HEK293T (cell line): Measurements from ENCODE around the gene POLR3A.

ENCODE experiments used
- ARNT ChIP-seq: fragments of 450-650 bp; IDR thresholded peaks from 2 replicates; pipeline ENCODE4 v1.6.1; 2017; ENCODE audit warnings: mild to moderate bottlenecking
- BHLHE40 ChIP-seq: fragments of 450-650 bp; IDR thresholded peaks from 2 replicates; pipeline ENCODE4 v1.6.1; 2016; ENCODE audit warnings: mild to moderate bottlenecking, moderate library complexity, borderline replicate concordance
- CTBP1 ChIP-seq: fragments of 450-650 bp; IDR thresholded peaks from 2 replicates; pipeline ENCODE4 v1.6.1; 2016; ENCODE audit warnings: borderline replicate concordance
- ELF4 ChIP-seq: fragments of 450-650 bp; IDR thresholded peaks from 2 replicates; pipeline ENCODE4 v1.6.1; 2017; ENCODE audit warnings: antibody characterized with exemption
- FOXA1 ChIP-seq: fragments of 450-650 bp; IDR thresholded peaks from 2 replicates; pipeline ENCODE4 v1.6.1; 2016; ENCODE audit warnings: mild to moderate bottlenecking
- FOXK2 ChIP-seq: fragments of 450-650 bp; IDR thresholded peaks from 2 replicates; pipeline ENCODE4 v1.6.1; 2016; ENCODE audit warnings: mild to moderate bottlenecking
- FOXM1 ChIP-seq: fragments of 450-650 bp; IDR thresholded peaks from 2 replicates; pipeline ENCODE4 v1.6.1; 2017; ENCODE audit warnings: mild to moderate bottlenecking, borderline replicate concordance
- L3MBTL2 ChIP-seq: fragments of 450-650 bp; conservative IDR thresholded peaks from 2 replicates; pipeline ENCODE4 v1.6.1; 2016; ENCODE audit warnings: mild to moderate bottlenecking
- NFRKB ChIP-seq: fragments of 450-650 bp; IDR thresholded peaks from 2 replicates; pipeline ENCODE4 v1.6.1; 2016; ENCODE audit warnings: mild to moderate bottlenecking, moderate library complexity
- SP1 ChIP-seq: fragments of 450-650 bp; IDR thresholded peaks from 2 replicates; pipeline ENCODE4 v1.6.1; 2017
- SUZ12 ChIP-seq: fragments of 450-650 bp; IDR thresholded peaks from 2 replicates; pipeline ENCODE4 v1.6.1; 2016; ENCODE audit warnings: mild to moderate bottlenecking
- TARDBP ChIP-seq: fragments of 450-650 bp; IDR thresholded peaks from 2 replicates; pipeline ENCODE4 v1.6.1; 2016
- ZNF384 ChIP-seq: fragments of 450-650 bp; IDR thresholded peaks from 2 replicates; pipeline ENCODE4 v1.6.1; 2016
- TF ChIP-seq, protein P1 (sequence below): fragments of 450-650 bp; IDR thresholded peaks from 2 replicates; pipeline ENCODE4 v1.6.1; 2016

GRCh38 chr10:78058562-78058961 is 29.2 kb upstream of the POLR3A start:
- TF ChIP-seq FOXA1 (no peak), CTBP1 (no peak), FOXK2 (no peak), FOXM1 (no peak), SP1 (no peak), L3MBTL2 (no peak), TARDBP (no peak), ELF4 (no peak), BHLHE40 (no peak), ARNT (no peak), NFRKB (no peak), SUZ12 (no peak), ZNF384 (no peak)
- TF ChIP-seq, protein P1, sequence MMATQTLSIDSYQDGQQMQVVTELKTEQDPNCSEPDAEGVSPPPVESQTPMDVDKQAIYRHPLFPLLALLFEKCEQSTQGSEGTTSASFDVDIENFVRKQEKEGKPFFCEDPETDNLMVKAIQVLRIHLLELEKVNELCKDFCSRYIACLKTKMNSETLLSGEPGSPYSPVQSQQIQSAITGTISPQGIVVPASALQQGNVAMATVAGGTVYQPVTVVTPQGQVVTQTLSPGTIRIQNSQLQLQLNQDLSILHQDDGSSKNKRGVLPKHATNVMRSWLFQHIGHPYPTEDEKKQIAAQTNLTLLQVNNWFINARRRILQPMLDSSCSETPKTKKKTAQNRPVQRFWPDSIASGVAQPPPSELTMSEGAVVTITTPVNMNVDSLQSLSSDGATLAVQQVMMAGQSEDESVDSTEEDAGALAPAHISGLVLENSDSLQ = no peak
